GM23338 (cell line): ENCODE measurements around the gene FLNB. TPM values are rescaled to one million over a fixed set of nuclear protein-coding genes. Genes with fewer than 3 reads are reported as not detected.

Source experiments
- CREB1 ChIP-seq: fragments of 250-450 bp; sonication (Bioruptor Pico); IDR thresholded peaks from 2 replicates; pipeline ENCODE4 v1.5.0; 2020; ENCODE audit warnings: low read depth, mild to moderate bottlenecking, moderate library complexity
- POLR2AphosphoS5 ChIP-seq: IDR thresholded peaks from 2 replicates; pipeline ENCODE4 v1.6.1; 2016; ENCODE audit warnings: antibody characterized with exemption, low read depth
- ZNF114 ChIP-seq: fragments of 250-450 bp; sonication (Bioruptor Pico); IDR thresholded peaks from 2 replicates; pipeline ENCODE4 v1.5.0; 2020; ENCODE audit warnings: mild to moderate bottlenecking, moderate library complexity
- ZNF331 ChIP-seq: fragments of 250-450 bp; sonication (Bioruptor Pico); IDR thresholded peaks from 2 replicates; pipeline ENCODE4 v1.5.0; 2020; ENCODE audit warnings: low read depth, mild to moderate bottlenecking, moderate library complexity
- polyA plus RNA-seq: library from polyadenylated mRNA; unstranded; fragments of >200 nt; fragmentation: Nextera tagmentation; extraction: Ambion mirVana; gene quantifications from 2 replicates; pipeline ENCODE4 v1.2.1, GENCODE V29; 2016
- total RNA-seq: library from RNA; depleted of rRNA; stranded (reverse); fragments of >200 nt; shearing (Covaris generic); gene quantifications from 2 replicates; pipeline ENCODE4 v1.2.3, GENCODE V29; 2014
- TF ChIP-seq, protein P1 (sequence below): fragments of 250-450 bp; sonication (Bioruptor Pico); IDR thresholded peaks from 2 replicates; pipeline ENCODE4 v1.5.0; 2020; ENCODE audit warnings: mild to moderate bottlenecking, moderate library complexity
- TF ChIP-seq, protein P2 (sequence below), 2 experiments: fragments of 200-600 bp in 1 of 2; sonication (generic) in 1 of 2; conservative IDR thresholded peaks; 2 replicates each; pipeline versions ENCODE4 v1.5.1 to v1.6.1; 2016 to 2017; ENCODE audit warnings: antibody characterized with exemption in 2 of 2, low read depth in 2 of 2, mild to moderate bottlenecking in 2 of 2, moderate library complexity in 1 of 2
- TF ChIP-seq, protein P3 (sequence below): IDR thresholded peaks from 2 replicates; pipeline ENCODE4 v1.6.1; 2016; ENCODE audit warnings: antibody characterized with exemption

The FLNB gene
- total and polyA plus RNA-seq, 2 experiments from 2014 or later: 39.7 to 179 TPM

GRCh38 chr3:58082047-58082446, 73.8 kb downstream of the FLNB start (continued):
- TF ChIP-seq, protein P1, sequence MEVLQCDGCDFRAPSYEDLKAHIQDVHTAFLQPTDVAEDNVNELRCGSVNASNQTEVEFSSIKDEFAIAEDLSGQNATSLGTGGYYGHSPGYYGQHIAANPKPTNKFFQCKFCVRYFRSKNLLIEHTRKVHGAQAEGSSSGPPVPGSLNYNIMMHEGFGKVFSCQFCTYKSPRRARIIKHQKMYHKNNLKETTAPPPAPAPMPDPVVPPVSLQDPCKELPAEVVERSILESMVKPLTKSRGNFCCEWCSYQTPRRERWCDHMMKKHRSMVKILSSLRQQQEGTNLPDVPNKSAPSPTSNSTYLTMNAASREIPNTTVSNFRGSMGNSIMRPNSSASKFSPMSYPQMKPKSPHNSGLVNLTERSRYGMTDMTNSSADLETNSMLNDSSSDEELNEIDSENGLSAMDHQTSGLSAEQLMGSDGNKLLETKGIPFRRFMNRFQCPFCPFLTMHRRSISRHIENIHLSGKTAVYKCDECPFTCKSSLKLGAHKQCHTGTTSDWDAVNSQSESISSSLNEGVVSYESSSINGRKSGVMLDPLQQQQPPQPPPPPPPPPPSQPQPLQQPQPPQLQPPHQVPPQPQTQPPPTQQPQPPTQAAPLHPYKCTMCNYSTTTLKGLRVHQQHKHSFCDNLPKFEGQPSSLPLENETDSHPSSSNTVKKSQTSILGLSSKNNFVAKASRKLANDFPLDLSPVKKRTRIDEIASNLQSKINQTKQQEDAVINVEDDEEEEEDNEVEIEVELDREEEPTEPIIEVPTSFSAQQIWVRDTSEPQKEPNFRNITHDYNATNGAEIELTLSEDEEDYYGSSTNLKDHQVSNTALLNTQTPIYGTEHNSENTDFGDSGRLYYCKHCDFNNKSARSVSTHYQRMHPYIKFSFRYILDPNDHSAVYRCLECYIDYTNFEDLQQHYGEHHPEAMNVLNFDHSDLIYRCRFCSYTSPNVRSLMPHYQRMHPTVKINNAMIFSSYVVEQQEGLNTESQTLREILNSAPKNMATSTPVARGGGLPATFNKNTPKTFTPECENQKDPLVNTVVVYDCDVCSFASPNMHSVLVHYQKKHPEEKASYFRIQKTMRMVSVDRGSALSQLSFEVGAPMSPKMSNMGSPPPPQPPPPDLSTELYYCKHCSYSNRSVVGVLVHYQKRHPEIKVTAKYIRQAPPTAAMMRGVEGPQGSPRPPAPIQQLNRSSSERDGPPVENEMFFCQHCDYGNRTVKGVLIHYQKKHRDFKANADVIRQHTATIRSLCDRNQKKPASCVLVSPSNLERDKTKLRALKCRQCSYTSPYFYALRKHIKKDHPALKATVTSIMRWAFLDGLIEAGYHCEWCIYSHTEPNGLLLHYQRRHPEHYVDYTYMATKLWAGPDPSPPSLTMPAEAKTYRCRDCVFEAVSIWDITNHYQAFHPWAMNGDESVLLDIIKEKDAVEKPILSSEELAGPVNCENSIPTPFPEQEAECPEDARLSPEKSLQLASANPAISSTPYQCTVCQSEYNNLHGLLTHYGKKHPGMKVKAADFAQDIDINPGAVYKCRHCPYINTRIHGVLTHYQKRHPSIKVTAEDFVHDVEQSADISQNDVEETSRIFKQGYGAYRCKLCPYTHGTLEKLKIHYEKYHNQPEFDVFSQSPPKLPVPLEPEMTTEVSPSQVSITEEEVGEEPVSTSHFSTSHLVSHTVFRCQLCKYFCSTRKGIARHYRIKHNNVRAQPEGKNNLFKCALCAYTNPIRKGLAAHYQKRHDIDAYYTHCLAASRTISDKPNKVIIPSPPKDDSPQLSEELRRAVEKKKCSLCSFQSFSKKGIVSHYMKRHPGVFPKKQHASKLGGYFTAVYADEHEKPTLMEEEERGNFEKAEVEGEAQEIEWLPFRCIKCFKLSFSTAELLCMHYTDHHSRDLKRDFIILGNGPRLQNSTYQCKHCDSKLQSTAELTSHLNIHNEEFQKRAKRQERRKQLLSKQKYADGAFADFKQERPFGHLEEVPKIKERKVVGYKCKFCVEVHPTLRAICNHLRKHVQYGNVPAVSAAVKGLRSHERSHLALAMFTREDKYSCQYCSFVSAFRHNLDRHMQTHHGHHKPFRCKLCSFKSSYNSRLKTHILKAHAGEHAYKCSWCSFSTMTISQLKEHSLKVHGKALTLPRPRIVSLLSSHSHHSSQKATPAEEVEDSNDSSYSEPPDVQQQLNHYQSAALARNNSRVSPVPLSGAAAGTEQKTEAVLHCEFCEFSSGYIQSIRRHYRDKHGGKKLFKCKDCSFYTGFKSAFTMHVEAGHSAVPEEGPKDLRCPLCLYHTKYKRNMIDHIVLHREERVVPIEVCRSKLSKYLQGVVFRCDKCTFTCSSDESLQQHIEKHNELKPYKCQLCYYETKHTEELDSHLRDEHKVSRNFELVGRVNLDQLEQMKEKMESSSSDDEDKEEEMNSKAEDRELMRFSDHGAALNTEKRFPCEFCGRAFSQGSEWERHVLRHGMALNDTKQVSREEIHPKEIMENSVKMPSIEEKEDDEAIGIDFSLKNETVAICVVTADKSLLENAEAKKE (CRISPR knock-in tag): no peak
- no peak for TF ChIP-seq CREB1 (CRISPR knock-in tag)
- no peak for TF ChIP-seq ZNF331 (CRISPR knock-in tag)
- TF ChIP-seq ZNF114 (CRISPR knock-in tag): no peak
- TF ChIP-seq, protein P2, sequence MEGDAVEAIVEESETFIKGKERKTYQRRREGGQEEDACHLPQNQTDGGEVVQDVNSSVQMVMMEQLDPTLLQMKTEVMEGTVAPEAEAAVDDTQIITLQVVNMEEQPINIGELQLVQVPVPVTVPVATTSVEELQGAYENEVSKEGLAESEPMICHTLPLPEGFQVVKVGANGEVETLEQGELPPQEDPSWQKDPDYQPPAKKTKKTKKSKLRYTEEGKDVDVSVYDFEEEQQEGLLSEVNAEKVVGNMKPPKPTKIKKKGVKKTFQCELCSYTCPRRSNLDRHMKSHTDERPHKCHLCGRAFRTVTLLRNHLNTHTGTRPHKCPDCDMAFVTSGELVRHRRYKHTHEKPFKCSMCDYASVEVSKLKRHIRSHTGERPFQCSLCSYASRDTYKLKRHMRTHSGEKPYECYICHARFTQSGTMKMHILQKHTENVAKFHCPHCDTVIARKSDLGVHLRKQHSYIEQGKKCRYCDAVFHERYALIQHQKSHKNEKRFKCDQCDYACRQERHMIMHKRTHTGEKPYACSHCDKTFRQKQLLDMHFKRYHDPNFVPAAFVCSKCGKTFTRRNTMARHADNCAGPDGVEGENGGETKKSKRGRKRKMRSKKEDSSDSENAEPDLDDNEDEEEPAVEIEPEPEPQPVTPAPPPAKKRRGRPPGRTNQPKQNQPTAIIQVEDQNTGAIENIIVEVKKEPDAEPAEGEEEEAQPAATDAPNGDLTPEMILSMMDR (conservative IDR thresholded peaks at IDR 0.05; ENCODE audit: low read depth in 2 of 2): no peak
- TF ChIP-seq POLR2AphosphoS5: no peak
- TF ChIP-seq, protein P3, sequence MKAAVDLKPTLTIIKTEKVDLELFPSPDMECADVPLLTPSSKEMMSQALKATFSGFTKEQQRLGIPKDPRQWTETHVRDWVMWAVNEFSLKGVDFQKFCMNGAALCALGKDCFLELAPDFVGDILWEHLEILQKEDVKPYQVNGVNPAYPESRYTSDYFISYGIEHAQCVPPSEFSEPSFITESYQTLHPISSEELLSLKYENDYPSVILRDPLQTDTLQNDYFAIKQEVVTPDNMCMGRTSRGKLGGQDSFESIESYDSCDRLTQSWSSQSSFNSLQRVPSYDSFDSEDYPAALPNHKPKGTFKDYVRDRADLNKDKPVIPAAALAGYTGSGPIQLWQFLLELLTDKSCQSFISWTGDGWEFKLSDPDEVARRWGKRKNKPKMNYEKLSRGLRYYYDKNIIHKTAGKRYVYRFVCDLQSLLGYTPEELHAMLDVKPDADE: no peak
